Mesothelial cell of epicardium (in vitro differentiated cells): Measurements from ENCODE around the gene ASPM. TPM values are rescaled to one million over a fixed set of nuclear protein-coding genes. Genes with fewer than 3 reads are reported as not detected.

Experiments used
- DNase-seq, 2 experiments: peaks; one replicate each; pipeline ENCODE4 v3.0.0; 2021; ENCODE audit warnings: low spot score in 2 of 2; ENCODE audit not compliant: unreplicated experiment in 2 of 2
- H3K27ac Mint-ChIP-seq: 2 replicates; pipeline ENCODE4 v1.8.0; 2021; ENCODE audit warnings: mixed read lengths
- H3K27me3 Mint-ChIP-seq: 2 replicates; pipeline ENCODE4 v1.8.0; 2021; ENCODE audit warnings: low read depth, mixed read lengths
- H3K36me3 Mint-ChIP-seq: 2 replicates; pipeline ENCODE4 v1.8.0; 2021; ENCODE audit warnings: mixed read lengths
- H3K4me1 Mint-ChIP-seq: 2 replicates; pipeline ENCODE4 v1.8.0; 2021; ENCODE audit warnings: mixed read lengths
- H3K4me3 Mint-ChIP-seq: 2 replicates; pipeline ENCODE4 v1.8.0; 2021; ENCODE audit warnings: mild to moderate bottlenecking, moderate library complexity, mixed read lengths
- H3K9me3 Mint-ChIP-seq: 2 replicates; pipeline ENCODE4 v1.8.0; 2021; ENCODE audit warnings: mixed read lengths
- CTCF ChIP-seq: fragments of 200-600 bp; sonication (generic); IDR thresholded peaks from one replicate; pipeline ENCODE4 v1.5.0; 2021; ENCODE audit warnings: antibody characterized with exemption; ENCODE audit not compliant: unreplicated experiment
- total RNA-seq: library from RNA; stranded (reverse); gene quantifications from 3 replicates; pipeline ENCODE4 v1.2.1, GENCODE V29; 2021

ASPM gene
- 17.6 to 18.1 TPM (median 17.7 TPM) in 3 replicates for total RNA-seq

GRCh38 chr1:197146101-197147095 is at the start of gene ASPM:
TSS of gene ASPM (minus strand) at chr1:197146669. CDS start at chr1:197146437, 232 bp downstream.
- Mint-ChIP-seq H3K9me3 (no peaks in the 10 kb centered on the region), H3K4me3 (peak within 1 kb of the TSS; percentile 86), H3K27ac (peak within 1 kb of the TSS; percentile 91), H3K36me3 (no peaks in the 10 kb centered on the region), H3K4me1 (peaks cover 16% of the 10 kb centered on the region), H3K27me3 (no peaks in the 10 kb centered on the region)
- DNase-seq: peak; percentile 89 to 94
- TF ChIP-seq CTCF: no peak

GRCh38 chr1:197195100-197195499 is 48.6 kb upstream of the ASPM start:
- peaks cover 51% of the 10 kb centered on the region for H3K4me1 Mint-ChIP-seq
- no peak for TF ChIP-seq CTCF
- no peak overlapping the region for H3K4me3 Mint-ChIP-seq
- no peaks in the 10 kb centered on the region for H3K27me3 Mint-ChIP-seq
- peaks cover 10% of the 10 kb centered on the region for H3K36me3 Mint-ChIP-seq
- DNase-seq: no peak
- no peak overlapping the region for H3K27ac Mint-ChIP-seq
- no peaks in the 10 kb centered on the region for H3K9me3 Mint-ChIP-seq

- Mint-ChIP-seq H3K4me3 (no peak overlapping the region), H3K27ac (no peak overlapping the region), H3K4me1 (peaks cover 8% of the 10 kb centered on the region), H3K36me3 (peaks cover 37% of the 10 kb centered on the region), H3K27me3 (no peaks in the 10 kb centered on the region), H3K9me3 (peaks cover 18% of the 10 kb centered on the region)
- TF ChIP-seq CTCF: no peak
- no peak for DNase-seq
These were observed 37.7 kb upstream of the ASPM start for GRCh38 chr1:197184190-197184589.

GRCh38 chr1:197183195-197183748 is 36.8 kb upstream of the ASPM start:
- peak overlapping the region; percentile 32 for H3K27ac Mint-ChIP-seq

GRCh38 chr1:197182716-197183115 is 36.2 kb upstream of the ASPM start:
- H3K36me3 Mint-ChIP-seq: peaks cover 29% of the 10 kb centered on the region
- no peak overlapping the region for H3K27ac Mint-ChIP-seq
- peaks cover 18% of the 10 kb centered on the region for H3K9me3 Mint-ChIP-seq
- peaks cover 8% of the 10 kb centered on the region for H3K4me1 Mint-ChIP-seq
- no peak for TF ChIP-seq CTCF
- H3K4me3 Mint-ChIP-seq: no peak overlapping the region
- DNase-seq: no peak
- H3K27me3 Mint-ChIP-seq: no peaks in the 10 kb centered on the region

More at GRCh38 chr1:197183195-197183748, 36.8 kb upstream of the ASPM start:
- H3K27me3 Mint-ChIP-seq: no peaks in the 10 kb centered on the region
- H3K4me3 Mint-ChIP-seq: no peak overlapping the region
- TF ChIP-seq CTCF: no peak
- peaks cover 8% of the 10 kb centered on the region for H3K4me1 Mint-ChIP-seq
- H3K9me3 Mint-ChIP-seq: peaks cover 18% of the 10 kb centered on the region
- no peak for DNase-seq
- H3K36me3 Mint-ChIP-seq: peaks cover 35% of the 10 kb centered on the region
